H1 (cell line): Measurements from ENCODE around the gene TMEM63A. TPM values are rescaled to one million over a fixed set of nuclear protein-coding genes. Genes with fewer than 3 reads are reported as not detected.
A peak's percentile ranks its signal among the peaks of the same experiment; 100 is the strongest.

Experiments used
- CTCF ChIA-PET: fragments of 300-600 bp; sonication (Branson Sonifier 250); formaldehyde crosslinking; loops from one replicate; lab custom pipeline; 2021; ENCODE audit not compliant: partially characterized antibody; lab: Charles Lee
- POLR2A ChIA-PET: fragments of 300-600 bp; sonication (Branson Sonifier 250); formaldehyde crosslinking; loops from one replicate; lab custom pipeline; 2021; ENCODE audit warnings: inconsistent platforms; ENCODE audit not compliant: partially characterized antibody; lab: Charles Lee
- DNase-seq, 2 experiments: peaks; one replicate each; pipeline versions ENCODE4 v3.0.0 to v3.0.0-alpha.2; 2010 to 2022; ENCODE audit warnings: low spot score in 2 of 2, low read depth in 1 of 2, mixed read lengths in 1 of 2
- FAIRE-seq: peaks from 2 replicates; lab custom pipeline; 2011; peaks lifted over from hg19 to GRCh38; lab: Jason Lieb, UNC
- H2AFZ ChIP-seq: 2 replicates; pipeline ENCODE4 v1.8.1; 2012; ENCODE audit warnings: low read length, inconsistent platforms
- H2AK5ac ChIP-seq: 2 replicates; pipeline ENCODE4 v1.6.1; 2013; ENCODE audit warnings: low read depth, low read length
- H2BK120ac ChIP-seq: replicated peaks from 2 replicates; pipeline ENCODE3; 2013; ENCODE audit warnings: low read depth, low read length, inconsistent platforms
- H2BK12ac ChIP-seq: 2 replicates; pipeline ENCODE4 v1.6.1; 2013; ENCODE audit warnings: low read depth, low read length
- H2BK15ac ChIP-seq: 2 replicates; pipeline ENCODE4 v1.6.1; 2013; ENCODE audit warnings: low read length
- H2BK20ac ChIP-seq: 2 replicates; pipeline ENCODE4 v1.6.1; 2013; ENCODE audit warnings: low read length
- H2BK5ac ChIP-seq: 2 replicates; pipeline ENCODE4 v1.6.1; 2013; ENCODE audit warnings: low read depth, low read length
- H3K14ac ChIP-seq: 2 replicates; pipeline ENCODE4 v1.6.1; 2013; ENCODE audit warnings: inconsistent platforms; ENCODE audit not compliant: insufficient read length
- H3K18ac ChIP-seq: 2 replicates; pipeline ENCODE4 v1.6.1; 2013; ENCODE audit warnings: low read length; ENCODE audit errors: extremely low read depth
- H3K23ac ChIP-seq: 2 replicates; pipeline ENCODE4 v1.6.1; 2013; ENCODE audit warnings: inconsistent platforms; ENCODE audit not compliant: insufficient read length
- H3K23me2 ChIP-seq: 2 replicates; pipeline ENCODE4 v1.6.1; 2013; ENCODE audit warnings: low read depth, low read length
- H3K27ac ChIP-seq: 2 replicates; pipeline ENCODE4 v1.6.1; 2011; ENCODE audit warnings: low read depth, low read length, inconsistent platforms
- H3K27me3 ChIP-seq, 4 experiments: replicated peaks in 1 of 4; 1 replicate in 1 of 4; 2 replicates in 3 of 4; pipeline versions ENCODE4 v1.6.1 to v1.8.1; 2011 to 2013; ENCODE audit warnings: low read length in 3 of 4, mild to moderate bottlenecking in 3 of 4, inconsistent platforms in 2 of 4, mixed read lengths in 2 of 4, moderate library complexity in 1 of 4; ENCODE audit not compliant: control insufficient read depth in 3 of 4, insufficient read depth in 3 of 4; ENCODE audit errors: extremely low read depth in 1 of 4
- H3K36me3 ChIP-seq, 4 experiments: 2 replicates each; pipeline versions ENCODE4 v1.6.1 to v1.8.1; 2011 to 2013; ENCODE audit warnings: mild to moderate bottlenecking in 4 of 4, low read length in 3 of 4, moderate library complexity in 2 of 4, control low read depth in 1 of 4, inconsistent platforms in 1 of 4; ENCODE audit not compliant: insufficient read depth in 4 of 4, control insufficient read depth in 2 of 4
- H3K4ac ChIP-seq: replicated peaks from 2 replicates; pipeline ENCODE3; 2013; ENCODE audit warnings: low read length, low read depth, mixed read lengths, inconsistent platforms; ENCODE audit not compliant: insufficient read length
- H3K4me1 ChIP-seq, 4 experiments: replicated peaks in 1 of 4; 1 replicate in 1 of 4; 2 replicates in 3 of 4; pipeline versions ENCODE4 v1.6.1 to v1.8.1; 2011 to 2013; ENCODE audit warnings: low read length in 3 of 4, inconsistent platforms in 2 of 4, mixed read lengths in 1 of 4; ENCODE audit not compliant: insufficient read depth in 4 of 4, control insufficient read depth in 3 of 4
- H3K4me2 ChIP-seq, 2 experiments: 2 replicates each; pipeline versions ENCODE4 v1.6.1 to v1.8.1; 2011 to 2013; ENCODE audit warnings: low read depth in 2 of 2, low read length in 2 of 2, control low read depth in 1 of 2, inconsistent platforms in 1 of 2, mild to moderate bottlenecking in 1 of 2; ENCODE audit not compliant: insufficient read depth in 1 of 2
- H3K4me3 ChIP-seq, 4 experiments: fragments of 200-600, 300-600 bp in 1 of 4; sonication (generic), shearing (Covaris generic), sonication (Bioruptor Twin) in 1 of 4; 2 replicates each; pipeline versions ENCODE4 v1.5.1 to v1.8.1; 2011 to 2016; ENCODE audit warnings: low read length in 4 of 4, low read depth in 3 of 4, control low read depth in 2 of 4, inconsistent platforms in 2 of 4, mild to moderate bottlenecking in 2 of 4, mixed read lengths in 1 of 4, moderate library complexity in 1 of 4; ENCODE audit not compliant: insufficient read depth in 2 of 4; ENCODE audit errors: extremely low read depth in 1 of 4
- H3K56ac ChIP-seq: replicated peaks from 2 replicates; pipeline ENCODE3; 2013; ENCODE audit warnings: low read depth, mild to moderate bottlenecking, mixed read lengths, low read length, inconsistent platforms; ENCODE audit not compliant: insufficient read length
- H3K79me1 ChIP-seq: 2 replicates; pipeline ENCODE4 v1.6.1; 2013; ENCODE audit warnings: low read depth, low read length, control low read depth
- H3K79me2 ChIP-seq, 2 experiments: 2 replicates each; pipeline versions ENCODE4 v1.6.1 to v1.8.1; 2012 to 2013; ENCODE audit warnings: low read length in 2 of 2, mild to moderate bottlenecking in 2 of 2, inconsistent platforms in 1 of 2; ENCODE audit not compliant: insufficient read depth in 2 of 2, control insufficient read depth in 1 of 2
- H3K9ac ChIP-seq, 4 experiments: replicated peaks in 1 of 4; 1 replicate in 1 of 4; 2 replicates in 3 of 4; pipeline versions ENCODE4 v1.6.1 to v1.8.1; 2011 to 2013; ENCODE audit warnings: low read depth in 3 of 4, low read length in 3 of 4, control low read depth in 2 of 4, mild to moderate bottlenecking in 2 of 4, moderate library complexity in 2 of 4, inconsistent platforms in 1 of 4; ENCODE audit errors: extremely low read depth in 1 of 4
- H3K9me3 ChIP-seq, 2 experiments: 2 replicates each; pipeline versions ENCODE4 v1.6.1 to v1.8.1; 2012 to 2013; ENCODE audit warnings: mild to moderate bottlenecking in 2 of 2, moderate library complexity in 2 of 2, control low read depth in 1 of 2, inconsistent platforms in 1 of 2, low read depth in 1 of 2, low read length in 1 of 2, mixed read lengths in 1 of 2; ENCODE audit not compliant: insufficient read depth in 2 of 2
- H4K20me1 ChIP-seq, 2 experiments: replicated peaks in 1 of 2; 2 replicates each; pipeline versions ENCODE3 to v1.8.1; 2011 to 2013; ENCODE audit warnings: inconsistent platforms in 2 of 2, low read length in 2 of 2, mild to moderate bottlenecking in 1 of 2; ENCODE audit not compliant: insufficient read depth in 2 of 2, control insufficient read depth in 1 of 2
- H4K5ac ChIP-seq: 2 replicates; pipeline ENCODE4 v1.6.1; 2013; ENCODE audit warnings: low read length, low read depth, mixed read lengths, inconsistent platforms; ENCODE audit not compliant: insufficient read length
- H4K8ac ChIP-seq: 2 replicates; pipeline ENCODE4 v1.8.0; 2013; ENCODE audit warnings: mild to moderate bottlenecking, moderate library complexity, low read length, inconsistent platforms; ENCODE audit not compliant: insufficient read depth; ENCODE audit errors: extremely low read depth
- H4K91ac ChIP-seq: replicated peaks from 2 replicates; pipeline ENCODE3; 2013; ENCODE audit warnings: low read length, mixed read lengths, inconsistent platforms; ENCODE audit not compliant: insufficient read length
- GTF2F1 ChIP-seq: IDR thresholded peaks from 2 replicates; pipeline ENCODE4 v1.6.1; 2012; ENCODE audit warnings: low read depth, low read length, improper control_type of control experiment, borderline replicate concordance
- RAD21 ChIP-seq, 2 experiments: IDR thresholded peaks in 1 of 2; conservative IDR thresholded peaks in 1 of 2; 2 replicates each; pipeline ENCODE4 v1.6.1; 2011; ENCODE audit warnings: low read depth in 2 of 2, low read length in 2 of 2, improper control_type of control experiment in 1 of 2, inconsistent platforms in 1 of 2, mild to moderate bottlenecking in 1 of 2, moderate library complexity in 1 of 2
- WGBS, 2 experiments: shearing (Covaris generic) in 1 of 2; methylation state at CpG; one replicate each; pipeline versions ENCODE4 v1.1.6 to v1.1.7; 2013 to 2015; ENCODE audit warnings: low lambda C conversion rate in 2 of 2, mixed read lengths in 2 of 2, inconsistent platforms in 1 of 2, low coverage in 1 of 2, missing lambda C conversion rate in 1 of 2; ENCODE audit not compliant: insufficient replicate concordance in 2 of 2, insufficient coverage in 1 of 2, insufficient read length in 1 of 2; ENCODE audit errors: extremely low coverage in 1 of 2, missing lambda C conversion rate in 1 of 2; 5-methylcytosine and 5-hydroxymethylcytosine counted together
- polyA plus RNA-seq, 7 experiments: library from polyadenylated mRNA; depleted of rRNA in 3 of 7; stranded (reverse) in 5 of 7; unstranded in 2 of 7; fragments of >200 nt in 5 of 7; fragments of 200-250 nt in 2 of 7; gene quantifications; 1 replicate in 5 of 7; 2 replicates in 1 of 7; 4 replicates in 1 of 7; pipeline versions ENCODE4 v1.2.1 to v1.2.3, GENCODE V29; 2011 to 2013; ENCODE audit warnings: missing spikeins in 2 of 7, mixed read lengths in 2 of 7
- total RNA-seq: library from RNA; stranded (reverse); fragmentation: NEBNext Ultra II Directional; extraction: Animal tissue kit (Norgen Biotek cat#: 25700); gene quantifications from 2 replicates; pipeline ENCODE4 v1.2.1, GENCODE V29; 2021

TMEM63A gene
- total and polyA plus RNA-seq, 2 of the 8 experiments (the other 6 are each of a cell fraction or from before 2014, with no cell fraction given) = 26.1 to 55.4 TPM

DNA sequence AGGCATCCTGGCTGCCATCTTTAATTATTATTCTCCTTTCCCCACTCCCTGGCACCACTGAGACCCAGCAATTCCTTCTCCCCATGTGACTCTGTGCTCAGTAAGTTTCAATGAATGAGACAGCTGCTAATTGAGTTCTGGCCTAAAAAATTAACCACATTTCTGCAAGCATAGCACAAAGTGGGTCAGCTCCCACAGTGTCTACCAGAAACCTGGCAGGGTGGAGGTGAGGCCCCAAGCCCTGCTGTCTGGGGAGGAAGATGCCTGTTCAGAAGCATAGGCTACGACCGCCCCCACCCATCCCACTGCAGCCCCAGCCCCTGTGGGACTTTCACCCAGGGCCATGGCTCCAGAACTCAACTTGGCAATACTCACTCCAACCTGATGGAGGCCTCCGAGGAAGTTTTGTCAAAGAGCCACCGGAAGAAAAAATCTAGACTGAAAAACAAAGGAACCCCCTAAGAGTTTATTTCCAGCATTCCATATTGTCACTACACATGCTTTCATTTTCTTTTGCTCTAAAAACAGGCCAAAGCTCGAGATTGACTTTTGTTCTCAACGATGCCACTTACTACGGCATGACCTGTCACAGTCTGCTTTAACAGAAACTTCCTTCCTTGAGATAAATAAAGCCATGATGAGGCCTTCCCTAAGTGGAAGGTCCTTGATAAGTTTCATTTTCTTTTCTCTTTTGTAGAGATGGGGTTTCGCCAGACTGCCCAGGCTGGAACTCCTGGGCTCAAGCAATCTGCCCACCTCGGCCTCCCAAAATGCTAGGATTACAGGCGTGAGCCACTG lies 26.5 kb downstream of the TMEM63A start:
- Histone ChIP-seq H4K91ac (no peak overlapping the region), H3K18ac (no peak overlapping the region), H3K56ac (no peak overlapping the region), H3K23me2 (no peaks in the 10 kb centered on the region), H3K4me2 (no peak overlapping the region), H3K36me3 (peaks cover 5 to 18% (median 8%) of the 10 kb centered on the region in 4 experiments), H3K9me3 (peaks cover 2 to 4% of the 10 kb centered on the region in 2 experiments; a peak in 3 of 4 replicates), H3K9ac (no peak overlapping the region), H3K27me3 (no peaks in the 10 kb centered on the region), H2BK15ac (no peak overlapping the region), H3K27ac (no peak overlapping the region), H4K20me1 (no peaks in the 10 kb centered on the region), H4K8ac (no peak overlapping the region), H2AK5ac (no peak overlapping the region), H2BK12ac (no peak overlapping the region), H3K79me2 (no peaks in the 10 kb centered on the region), H3K14ac (no peak overlapping the region), H2BK20ac (no peak overlapping the region), H2AFZ (no peak overlapping the region), H2BK120ac (no peak overlapping the region), H3K4ac (no peak overlapping the region), H3K4me3 (no peak overlapping the region), H3K4me1 (no peaks in the 10 kb centered on the region; a peak in 2 of 7 replicates), H3K79me1 (no peaks in the 10 kb centered on the region), H4K5ac (no peak overlapping the region), H2BK5ac (no peak overlapping the region), H3K23ac (no peak overlapping the region)
- 89% methylated on average over 10 of the region's 10 CpGs; no CpG with 5 or more reads in 1 of the 2 experiments for WGBS, 2 experiments
- CTCF ChIA-PET = interaction anchor here (0.6 to 2.4 kb wide), 16 partner anchors 8 to 381 kb away, joined by 3 to 19 read pairs (median 4); partner anchors contain the start of gene LEFTY1
- FAIRE-seq (no peak), DNase-seq (no peak)
- no peak for TF ChIP-seq GTF2F1
- peak in 1 of 2 experiments; percentile 29; a peak in 1 of 4 replicates for TF ChIP-seq RAD21 (IDR thresholded peaks at IDR 0.05 in 1 of 2, conservative IDR thresholded peaks at IDR 0.05 in 1 of 2; ENCODE audit: low read depth in 2 of 2, low read length in 2 of 2)
- POLR2A ChIA-PET = interaction anchor here (1.2 to 2.2 kb wide), 4 partner anchors 10 to 144 kb away, joined by 3 to 6 read pairs (median 3); partner anchors contain the start of gene SDE2
